OCI-LY1 (cell line): Measurements from ENCODE around the gene QRFP.

Experiments
- H2AFZ ChIP-seq: fragments of 200-600 bp; sonication (generic), shearing (Covaris generic); 2 replicates; pipeline ENCODE4 v1.6.0; 2014; ENCODE audit warnings: antibody characterized with exemption, mild to moderate bottlenecking, low read length
- H3F3A ChIP-seq: fragments of 200-600 bp; sonication (generic), shearing (Covaris generic); 2 replicates; pipeline ENCODE4 v1.6.0; 2014; ENCODE audit warnings: mild to moderate bottlenecking, antibody characterized with exemption, low read length, moderate library complexity; ENCODE audit not compliant: insufficient read depth
- H3K27ac ChIP-seq: fragments of 200-600 bp; sonication (generic); 2 replicates; pipeline ENCODE4 v1.5.1; 2014; ENCODE audit warnings: low read length, mixed run types, mild to moderate bottlenecking, low read depth; ENCODE audit not compliant: poor library complexity, severe bottlenecking
- H3K27me3 ChIP-seq: fragments of 200-600 bp; sonication (generic); 2 replicates; pipeline ENCODE4 v1.6.0; 2014; ENCODE audit warnings: antibody characterized with exemption, mild to moderate bottlenecking, low read length, moderate library complexity; ENCODE audit not compliant: insufficient read depth
- H3K36me3 ChIP-seq: fragments of 200-600 bp; sonication (generic); 2 replicates; pipeline ENCODE4 v1.6.1; 2014; ENCODE audit warnings: mild to moderate bottlenecking, antibody characterized with exemption, low read length, moderate library complexity, mixed read lengths; ENCODE audit not compliant: insufficient read depth
- H3K4me1 ChIP-seq: fragments of 200-600 bp; sonication (generic); 2 replicates; pipeline ENCODE4 v1.5.1; 2014; ENCODE audit warnings: mild to moderate bottlenecking, low read length, moderate library complexity; ENCODE audit not compliant: insufficient read depth, severe bottlenecking
- H3K4me2 ChIP-seq: fragments of 200-600 bp; sonication (generic), shearing (Covaris generic); 2 replicates; pipeline ENCODE4 v1.6.1; 2014; ENCODE audit warnings: low read length
- H3K4me3 ChIP-seq: fragments of 200-600 bp; sonication (generic); 2 replicates; pipeline ENCODE4 v1.5.1; 2014; ENCODE audit warnings: low read length, low read depth, mild to moderate bottlenecking, mixed read lengths; ENCODE audit not compliant: poor library complexity, severe bottlenecking
- H3K79me2 ChIP-seq: fragments of 200-600 bp; shearing (Covaris generic); 2 replicates; pipeline ENCODE4 v1.6.1; 2016; ENCODE audit warnings: mixed run types, low read length, mixed read lengths; ENCODE audit not compliant: insufficient read depth
- H3K9ac ChIP-seq: fragments of 200-600 bp; sonication (generic), shearing (Covaris generic); 2 replicates; pipeline ENCODE4 v1.6.1; 2014; ENCODE audit warnings: mild to moderate bottlenecking, low read length, mixed read lengths
- H3K9me2 ChIP-seq: fragments of 200-600 bp; sonication (generic), shearing (Covaris generic); 2 replicates; pipeline ENCODE4 v1.6.1; 2014; ENCODE audit warnings: low read depth, mild to moderate bottlenecking, low read length, mixed read lengths
- H3K9me3 ChIP-seq: fragments of 200-600 bp; shearing (Covaris generic); 2 replicates; pipeline ENCODE4 v1.6.1; 2014; ENCODE audit warnings: low read length, mixed read lengths
- H4K20me1 ChIP-seq: fragments of 200-600 bp; sonication (generic), shearing (Covaris generic); 2 replicates; pipeline ENCODE4 v1.6.0; 2016; ENCODE audit warnings: mild to moderate bottlenecking, low read length; ENCODE audit not compliant: insufficient read depth
- EZH2 ChIP-seq: fragments of 200-600 bp; sonication (generic), shearing (Covaris generic); IDR thresholded peaks from 2 replicates; pipeline ENCODE4 v1.8.0; 2017; ENCODE audit warnings: borderline replicate concordance, mixed run types, mild to moderate bottlenecking, antibody characterized with exemption, low read length, moderate library complexity, mixed read lengths
- TF ChIP-seq, protein P1 (sequence below): fragments of 200-600 bp; sonication (generic), shearing (Covaris generic); IDR thresholded peaks from 2 replicates; pipeline ENCODE4 v1.5.1; 2017; ENCODE audit warnings: mild to moderate bottlenecking, antibody characterized with exemption, low read length, moderate library complexity, mixed read lengths

The QRFP gene

DNA sequence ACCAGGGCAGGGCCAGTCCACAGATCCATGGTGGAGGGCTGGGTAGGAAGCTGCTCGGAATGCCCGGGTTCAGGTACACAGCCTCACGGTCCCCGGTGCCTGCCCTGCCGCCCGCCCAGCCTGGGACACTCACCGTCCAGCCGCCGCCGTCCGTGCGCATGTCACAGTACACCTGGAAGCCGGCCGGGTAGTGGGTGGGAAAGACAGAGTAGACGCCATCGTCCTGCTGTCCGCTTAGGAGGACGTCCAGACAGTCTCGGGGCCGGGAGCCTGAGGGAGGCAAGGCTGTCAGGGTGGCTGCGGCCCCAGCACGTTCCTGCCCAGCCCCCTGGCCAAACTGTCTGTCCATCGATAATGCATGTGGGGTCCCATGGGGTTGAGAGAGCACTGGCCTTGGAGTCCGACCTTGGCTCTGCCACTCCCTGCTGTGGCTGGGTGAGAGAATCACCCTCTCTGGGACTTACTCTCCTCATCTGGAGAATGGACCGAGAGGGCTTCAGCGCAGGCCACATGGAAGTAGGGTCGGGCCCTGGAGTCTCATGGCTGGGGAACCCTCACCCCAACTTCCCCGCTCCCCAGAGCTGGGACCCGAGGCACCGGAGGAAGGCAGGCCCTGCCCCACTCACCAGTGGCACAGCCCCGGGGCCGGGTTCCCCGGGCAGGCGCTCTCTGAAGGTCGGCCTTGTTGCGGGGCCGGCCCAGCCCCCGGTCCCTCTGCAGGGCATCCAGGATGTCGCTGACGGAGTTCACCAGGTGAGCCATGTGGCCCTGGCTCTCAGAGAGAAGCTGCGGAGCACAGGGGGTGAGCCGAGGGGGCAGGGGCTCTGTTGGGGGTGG, 27.2 kb upstream of the QRFP start:
- Histone ChIP-seq H3F3A (no peaks in the 10 kb centered on the region), H3K27ac (no peak overlapping the region), H3K4me3 (no peak overlapping the region), H3K4me2 (no peak overlapping the region), H2AFZ (no peak overlapping the region), H3K9ac (no peak overlapping the region), H3K27me3 (peaks cover 7% of the 10 kb centered on the region; the same call in 1 of the 2 replicates), H3K36me3 (no peaks in the 10 kb centered on the region), H3K4me1 (no peaks in the 10 kb centered on the region), H3K9me2 (no peaks in the 10 kb centered on the region), H3K9me3 (no peaks in the 10 kb centered on the region), H3K79me2 (no peaks in the 10 kb centered on the region), H4K20me1 (no peaks in the 10 kb centered on the region)
- TF ChIP-seq, protein P1, sequence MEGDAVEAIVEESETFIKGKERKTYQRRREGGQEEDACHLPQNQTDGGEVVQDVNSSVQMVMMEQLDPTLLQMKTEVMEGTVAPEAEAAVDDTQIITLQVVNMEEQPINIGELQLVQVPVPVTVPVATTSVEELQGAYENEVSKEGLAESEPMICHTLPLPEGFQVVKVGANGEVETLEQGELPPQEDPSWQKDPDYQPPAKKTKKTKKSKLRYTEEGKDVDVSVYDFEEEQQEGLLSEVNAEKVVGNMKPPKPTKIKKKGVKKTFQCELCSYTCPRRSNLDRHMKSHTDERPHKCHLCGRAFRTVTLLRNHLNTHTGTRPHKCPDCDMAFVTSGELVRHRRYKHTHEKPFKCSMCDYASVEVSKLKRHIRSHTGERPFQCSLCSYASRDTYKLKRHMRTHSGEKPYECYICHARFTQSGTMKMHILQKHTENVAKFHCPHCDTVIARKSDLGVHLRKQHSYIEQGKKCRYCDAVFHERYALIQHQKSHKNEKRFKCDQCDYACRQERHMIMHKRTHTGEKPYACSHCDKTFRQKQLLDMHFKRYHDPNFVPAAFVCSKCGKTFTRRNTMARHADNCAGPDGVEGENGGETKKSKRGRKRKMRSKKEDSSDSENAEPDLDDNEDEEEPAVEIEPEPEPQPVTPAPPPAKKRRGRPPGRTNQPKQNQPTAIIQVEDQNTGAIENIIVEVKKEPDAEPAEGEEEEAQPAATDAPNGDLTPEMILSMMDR = no peak
- no peak for TF ChIP-seq EZH2

DNA sequence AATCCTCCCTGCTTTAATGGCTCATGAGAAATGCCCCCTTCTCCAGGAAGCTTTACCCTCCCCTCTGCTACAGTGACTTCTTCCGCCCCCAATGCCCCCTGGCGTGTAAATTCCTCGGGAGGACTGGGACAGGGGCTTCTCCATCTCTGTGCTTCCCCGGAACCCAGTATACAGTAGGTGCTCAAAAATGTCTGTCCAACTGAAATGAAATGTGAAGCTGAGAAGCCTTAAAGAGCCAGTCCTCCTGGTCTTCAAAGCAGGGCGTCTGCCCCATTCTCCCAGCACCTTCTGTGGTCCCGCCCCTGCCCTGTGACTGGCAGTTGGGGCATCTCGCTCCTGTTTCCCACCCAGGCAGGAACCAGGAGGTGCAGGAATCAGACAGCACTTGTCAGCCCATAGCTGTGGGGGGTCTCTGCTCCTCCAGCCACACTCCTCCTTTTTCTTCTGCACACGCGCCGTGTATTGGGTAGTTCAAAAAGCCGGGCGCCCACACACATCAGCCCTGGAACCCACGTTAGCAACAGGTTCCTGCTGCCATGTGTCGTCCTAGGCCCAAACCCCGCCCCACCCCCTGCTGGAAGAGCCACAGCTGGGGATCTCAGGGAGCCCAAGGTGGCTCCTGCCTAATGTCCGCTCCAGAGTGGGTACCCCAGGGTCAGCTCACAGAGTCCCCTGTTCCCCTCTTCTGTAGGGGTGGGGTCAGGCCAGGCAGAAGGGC, 26.4 kb upstream of the QRFP start:
- Histone ChIP-seq H3K79me2 (no peaks in the 10 kb centered on the region), H3K27ac (no peak overlapping the region), H3K9me3 (no peaks in the 10 kb centered on the region), H3K4me2 (no peak overlapping the region), H3F3A (no peaks in the 10 kb centered on the region), H3K9ac (no peak overlapping the region), H2AFZ (no peak overlapping the region), H3K4me3 (no peak overlapping the region), H4K20me1 (no peaks in the 10 kb centered on the region), H3K9me2 (no peaks in the 10 kb centered on the region), H3K27me3 (peaks cover 3% of the 10 kb centered on the region; the same call in 1 of the 2 replicates), H3K36me3 (no peaks in the 10 kb centered on the region), H3K4me1 (no peaks in the 10 kb centered on the region)
- TF ChIP-seq, protein P1 = no peak
- no peak for TF ChIP-seq EZH2

DNA sequence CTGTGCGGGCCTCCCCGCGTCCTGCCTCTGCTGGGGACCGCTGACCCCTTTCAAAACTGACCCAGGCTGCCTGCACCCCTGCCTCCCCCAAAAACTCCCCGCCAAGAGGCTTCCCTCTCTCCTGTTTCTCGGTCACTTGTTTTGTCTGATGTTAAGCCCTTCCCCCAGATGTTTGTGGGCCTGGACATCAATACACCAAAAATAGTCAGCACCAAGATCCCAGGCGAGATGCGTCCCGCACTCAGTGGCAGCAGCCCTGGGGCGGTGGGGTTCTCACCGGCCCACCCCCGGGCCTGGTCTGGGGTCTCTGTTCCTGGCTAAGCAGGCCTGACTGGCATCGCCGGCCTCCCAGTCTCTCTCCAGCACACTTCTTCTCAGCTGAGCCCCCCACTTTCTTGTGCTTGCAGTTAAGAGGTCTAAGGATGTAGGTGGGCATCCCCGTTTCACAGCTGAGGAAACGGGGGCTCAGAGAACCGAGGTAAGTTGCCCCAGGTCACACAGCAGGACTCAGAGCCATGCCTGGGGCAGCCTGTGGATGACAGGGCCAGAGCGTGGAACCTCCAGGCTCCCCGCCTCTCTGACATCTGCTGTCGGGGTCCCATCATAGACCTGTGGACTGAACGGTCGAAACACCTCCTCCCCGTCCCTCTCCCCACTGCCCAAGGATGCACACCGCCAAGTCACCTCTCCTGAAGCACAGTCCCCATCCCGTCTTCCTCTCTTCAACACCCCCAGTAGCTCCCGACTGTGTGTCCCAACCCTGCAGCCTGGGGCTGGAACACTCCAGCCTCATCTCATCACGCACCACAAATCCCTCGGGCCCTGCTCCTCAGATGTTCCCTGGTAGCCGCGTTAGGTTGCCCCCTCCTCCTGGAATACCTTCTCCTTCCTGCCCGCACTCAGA, 25.6 kb upstream of the QRFP start:
- H3K27ac ChIP-seq = no peak overlapping the region
- TF ChIP-seq, protein P1 = no peak
- no peak for TF ChIP-seq EZH2
- H3K27me3 ChIP-seq = no peaks in the 10 kb centered on the region; the same call in 1 of the 2 replicates
- no peaks in the 10 kb centered on the region for H3K9me3 ChIP-seq
- H3K4me1 ChIP-seq = no peaks in the 10 kb centered on the region
- H2AFZ ChIP-seq = no peak overlapping the region
- no peaks in the 10 kb centered on the region for H3K9me2 ChIP-seq
- H3K79me2 ChIP-seq = no peaks in the 10 kb centered on the region
- H4K20me1 ChIP-seq = no peaks in the 10 kb centered on the region
- H3K9ac ChIP-seq = no peak overlapping the region
- no peaks in the 10 kb centered on the region for H3K36me3 ChIP-seq
- no peaks in the 10 kb centered on the region for H3F3A ChIP-seq
- no peak overlapping the region for H3K4me2 ChIP-seq
- no peak overlapping the region for H3K4me3 ChIP-seq
